ENCODE data around the gene C3orf85.
"Not testable (repeated sequence)": the region's sequence is repeated elsewhere in the genome, so short reads cannot be mapped to it uniquely, and the experiment has no call there.

C3orf85 gene, protein sequence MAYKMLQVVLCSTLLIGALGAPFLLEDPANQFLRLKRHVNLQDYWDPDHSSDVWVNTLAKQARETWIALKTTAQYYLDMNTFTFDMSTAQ

GRCh38 chr3:109136523-109136922 lies at the start of gene C3orf85:
Gene C3orf85 (plus strand): TSS chr3:109136719. CDS start chr3:109136848, 129 bp downstream.
- DNase-seq, result no peak

GRCh38 chr3:109089265-109089664 lies 47.3 kb upstream of the C3orf85 start:
- no peak for DNase-seq

DNA sequence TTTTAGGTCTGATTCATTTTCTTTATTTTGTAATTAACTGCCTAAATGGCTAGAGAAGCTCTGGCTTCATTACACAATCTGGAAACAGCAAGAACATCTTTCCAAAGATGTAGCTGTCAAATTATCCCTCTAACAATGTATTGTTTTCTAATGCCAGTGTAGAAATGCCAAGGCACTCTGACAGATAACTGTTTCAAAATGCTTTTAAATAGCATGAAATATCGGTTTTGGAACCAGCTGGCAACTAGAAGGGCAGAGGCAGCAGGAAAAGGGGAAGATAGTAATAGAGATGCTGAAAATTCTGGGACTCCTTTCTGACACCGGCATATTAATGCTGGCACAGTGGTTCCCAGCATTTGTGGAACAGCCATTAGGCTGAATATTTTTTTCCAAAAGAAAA lies 44.7 kb upstream of the C3orf85 start:
- DNase-seq, result no peak

GRCh38 chr3:109093561-109093960 lies 43.0 kb upstream of the C3orf85 start:
- DNase-seq, result no peak

DNA sequence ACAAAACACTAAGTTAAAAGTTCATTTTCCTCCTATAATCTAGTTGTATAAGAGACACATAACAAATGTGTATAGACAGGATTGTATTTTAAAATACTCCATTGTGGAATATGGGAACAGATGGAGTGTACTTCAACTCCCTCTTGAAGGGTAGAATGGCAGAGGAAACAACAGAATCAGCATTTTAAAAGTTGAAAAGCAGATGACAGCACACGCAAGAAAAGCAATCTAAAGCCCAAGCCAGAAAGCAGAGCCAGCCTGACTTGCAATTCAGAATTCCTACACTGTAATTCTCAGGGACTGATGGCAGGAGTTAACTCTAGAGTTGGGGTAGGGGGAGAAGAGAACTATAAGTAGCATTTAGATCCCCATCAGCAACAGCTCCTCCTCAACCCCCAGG lies 41.4 kb upstream of the C3orf85 start:
- no peak for DNase-seq

DNA sequence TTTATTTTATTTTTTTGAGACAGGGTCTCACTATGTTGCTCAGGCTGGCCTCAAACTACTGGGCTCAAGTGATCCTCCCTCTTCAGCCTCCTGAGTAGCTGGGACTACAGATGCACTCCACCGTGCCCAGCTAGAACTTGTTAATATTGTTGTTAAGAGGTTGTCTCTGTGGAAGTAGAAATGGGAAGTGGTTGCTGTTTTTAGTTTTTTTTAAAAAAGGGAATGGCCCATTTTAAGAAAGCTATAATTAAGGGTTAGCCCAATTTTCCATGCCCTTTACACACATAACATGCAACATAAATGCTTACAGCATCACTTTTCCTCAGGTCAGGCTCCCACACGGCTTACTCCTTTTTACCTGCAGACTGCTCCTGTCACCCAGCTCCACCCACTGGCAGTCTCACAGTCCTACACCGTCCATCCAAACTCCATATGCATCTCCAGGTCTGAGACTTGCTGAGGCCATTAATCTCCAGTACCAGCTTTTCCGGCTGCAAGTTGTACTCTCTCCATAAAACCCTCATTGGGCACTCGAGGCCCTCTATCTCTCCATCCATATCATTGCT lies 38.4 kb upstream of the C3orf85 start:
- no peak for DNase-seq

DNA sequence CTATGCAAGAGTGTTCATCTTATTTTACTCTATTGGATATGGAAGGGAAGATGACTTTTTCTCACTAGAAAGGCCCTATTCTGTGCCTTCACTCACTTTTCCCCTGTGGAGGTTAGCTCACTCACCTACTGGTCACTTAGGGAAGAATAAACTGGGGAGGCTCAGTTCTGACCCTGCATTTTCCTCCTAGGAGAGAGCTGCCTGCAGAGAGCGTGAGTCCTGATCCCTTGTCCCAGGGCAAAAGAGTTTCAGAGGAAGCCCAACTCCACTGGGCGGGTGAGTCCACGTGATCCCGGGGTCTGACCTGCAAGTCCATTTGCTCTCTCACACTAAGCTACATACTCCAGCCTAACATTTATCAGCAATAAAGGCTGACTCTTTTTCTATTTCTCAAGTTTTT lies 26.9 kb upstream of the C3orf85 start:
- no peak for DNase-seq

GRCh38 chr3:109112946-109113760 lies 23.4 kb upstream of the C3orf85 start:
- DNase-seq, result no peak

GRCh38 chr3:109114746-109115145 lies 21.8 kb upstream of the C3orf85 start:
- no peak for DNase-seq

- no peak for DNase-seq
Observed at GRCh38 chr3:109115451-109115850, 21.1 kb upstream of the C3orf85 start.

GRCh38 chr3:109116031-109116430 lies 20.5 kb upstream of the C3orf85 start:
- no peak for DNase-seq

- DNase-seq, result no peak
Observed at GRCh38 chr3:109117939-109118338, 18.6 kb upstream of the C3orf85 start, which contains the start of gene MORC1. Gene MORC1 (minus strand): TSS chr3:109118134. CDS start chr3:109118059, 75 bp downstream.

DNA sequence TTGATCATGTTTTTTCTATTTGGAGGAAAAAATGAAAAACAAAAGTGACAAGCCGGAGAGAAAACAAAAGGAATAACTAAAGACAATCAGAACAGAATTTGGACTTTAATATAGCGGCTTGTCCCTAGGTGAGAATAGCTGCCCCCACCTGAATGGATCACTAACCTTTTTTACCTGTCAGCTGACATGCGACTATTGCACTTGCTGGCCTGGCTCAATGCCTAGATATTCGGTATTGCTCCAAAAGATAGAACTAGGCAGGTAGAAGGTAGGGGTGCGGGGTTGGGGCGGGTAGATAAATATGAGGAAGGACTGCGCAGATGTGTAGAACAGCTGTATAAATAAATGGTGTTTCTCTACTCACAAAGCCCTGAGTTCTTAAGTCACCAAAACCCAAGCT lies 17.9 kb upstream of the C3orf85 start:
- no peak for DNase-seq

DNA sequence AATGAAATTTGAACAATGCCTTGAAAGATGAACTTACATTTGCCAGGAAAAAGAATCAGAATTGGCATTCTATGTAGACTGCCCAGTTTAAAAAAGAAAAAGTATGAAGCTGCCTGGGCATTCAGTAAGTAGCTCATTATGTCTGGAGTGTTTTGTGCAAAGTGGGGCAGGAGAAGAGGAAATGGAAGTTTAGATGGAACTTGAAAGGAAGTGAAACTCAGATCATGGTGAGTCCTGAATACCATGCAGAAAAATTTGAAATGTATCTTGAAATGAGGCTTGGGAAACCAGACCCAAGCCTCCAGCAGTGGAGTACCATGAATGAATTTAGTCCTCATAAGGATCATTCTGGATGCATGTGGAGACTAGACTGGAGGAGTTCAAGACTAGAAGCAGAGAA lies 13.8 kb upstream of the C3orf85 start:
- DNase-seq, result no peak

GRCh38 chr3:109125902-109126301 lies 10.6 kb upstream of the C3orf85 start:
- DNase-seq, result no peak

- DNase-seq, result no peak
Observed at GRCh38 chr3:109127553-109127952, 9.0 kb upstream of the C3orf85 start.

GRCh38 chr3:109131276-109131675 lies 5.2 kb upstream of the C3orf85 start:
- DNase-seq, result no peak

- DNase-seq, result no peak
Observed at GRCh38 chr3:109132801-109133473, 3.6 kb upstream of the C3orf85 start.

DNA sequence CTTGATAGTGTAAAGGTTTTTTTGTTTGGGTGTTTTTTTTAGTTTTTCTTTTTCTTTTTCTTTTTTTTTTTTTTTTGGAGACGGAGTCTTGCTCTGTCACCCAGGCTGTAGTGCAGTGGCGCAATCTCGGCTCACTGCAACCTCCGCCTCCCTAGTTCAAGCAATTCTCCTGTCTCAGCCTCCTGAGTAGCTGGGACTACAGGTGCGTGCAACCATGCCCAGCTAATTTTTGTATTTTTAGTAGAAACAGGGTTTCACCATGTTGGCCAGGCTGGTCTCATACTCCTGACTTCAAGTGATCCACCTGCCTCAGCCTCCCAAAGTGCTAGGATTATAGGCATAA lies 3.1 kb upstream of the C3orf85 start:
- not testable (repeated sequence) for DNase-seq

DNA sequence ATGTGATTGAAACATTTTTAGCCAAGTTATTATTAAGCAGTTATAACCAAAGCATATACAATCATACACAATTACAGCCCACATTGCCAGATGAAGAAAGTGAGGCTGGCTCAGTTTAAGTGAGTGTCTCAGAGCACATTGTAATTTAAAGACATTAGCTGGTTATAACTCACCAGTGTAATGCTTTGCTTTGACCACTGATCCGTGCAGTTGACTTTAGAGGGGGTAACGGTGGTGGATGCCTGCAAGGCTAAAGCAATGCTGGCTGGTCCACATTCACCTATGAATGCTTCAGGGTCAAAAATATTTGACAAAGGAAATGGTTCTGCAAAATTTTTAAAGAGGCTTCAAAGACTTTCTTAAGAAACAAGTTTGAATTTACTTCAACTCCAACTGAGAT lies 1.2 kb downstream of the C3orf85 start:
- DNase-seq, result no peak

DNA sequence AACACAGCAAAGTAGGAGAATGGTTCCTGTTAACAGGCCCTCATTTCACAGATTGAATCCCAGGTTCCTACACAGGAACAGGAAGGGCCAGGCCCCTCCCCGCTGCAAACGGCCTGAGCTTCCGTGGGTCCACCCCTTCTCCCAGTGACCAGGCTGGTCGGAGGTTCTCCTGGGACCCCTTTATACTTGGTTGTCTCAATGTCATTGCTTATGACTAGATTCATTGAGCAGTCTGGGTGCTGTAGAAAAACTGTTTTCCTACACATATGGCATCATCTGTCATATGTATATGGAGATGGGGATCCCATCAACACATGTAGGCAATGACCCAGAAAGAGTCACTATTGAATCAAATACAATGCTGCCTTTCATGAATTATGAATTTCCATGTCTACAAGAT lies 3.8 kb downstream of the C3orf85 start:
- no peak for DNase-seq

- DNase-seq, result no peak
Observed at GRCh38 chr3:109143646-109144045, 7.1 kb downstream of the C3orf85 start.

DNA sequence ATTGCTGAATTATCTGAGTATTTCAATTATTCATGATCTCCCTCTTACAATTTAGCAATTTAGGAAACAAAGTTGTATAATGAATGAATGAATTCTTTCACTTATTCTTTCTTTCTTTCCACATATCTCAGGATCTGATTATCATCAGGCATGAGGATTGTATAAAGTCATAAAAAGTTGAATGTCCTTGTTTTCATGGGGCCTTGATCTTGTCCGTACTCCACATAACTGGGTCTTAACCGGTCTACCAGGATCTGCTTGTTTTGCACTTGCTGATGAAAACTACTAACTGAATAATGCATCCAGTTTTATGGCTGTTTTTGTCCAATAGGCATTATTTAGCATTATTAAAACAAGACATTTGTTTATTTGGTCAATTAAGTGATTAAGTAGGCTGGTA lies 12.6 kb downstream of the C3orf85 start:
- DNase-seq, result no peak

DNA sequence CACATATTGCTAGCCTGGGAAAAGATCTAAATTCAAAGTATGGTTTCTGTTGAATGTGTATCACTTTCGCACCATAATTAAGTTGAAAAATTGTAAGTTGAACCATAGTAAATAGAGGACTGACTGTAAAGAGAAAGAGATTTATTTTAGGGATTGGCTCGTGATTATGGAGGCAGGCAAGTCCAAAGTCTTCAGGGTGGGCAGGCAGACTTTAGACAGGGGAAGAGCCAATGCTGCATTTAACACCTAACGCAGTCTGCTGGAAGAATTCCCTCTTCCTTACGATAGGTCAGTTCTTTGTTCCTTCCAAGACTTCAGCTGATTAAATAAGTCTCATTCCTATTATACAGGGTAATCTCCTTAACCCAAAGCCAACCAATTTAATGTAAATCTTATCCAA lies 15.8 kb downstream of the C3orf85 start:
- no peak for DNase-seq

All from NCI-H1048 (cell line).